GM23338 (cell line): Measurements from ENCODE around the gene WNK2. TPM values are rescaled to one million over a fixed set of nuclear protein-coding genes. Genes with fewer than 3 reads are reported as not detected.

Source experiments
- ATAC-seq: fragments of 200-7000 bp; cut with Tn5 transposase; 3 replicates; pipeline ENCODE4 v1.9.1; 2020
- DNase-seq: peaks from one replicate; pipeline ENCODE4 v3.0.0-alpha.2; 2015; ENCODE audit warnings: low spot score
- H2AFZ ChIP-seq: fragments of 200-600 bp; sonication (generic); 2 replicates; pipeline ENCODE4 v1.8.0; 2016; ENCODE audit warnings: antibody characterized with exemption, mild to moderate bottlenecking, moderate library complexity
- H3F3A ChIP-seq: fragments of 200-600 bp; sonication (generic); replicated peaks from 2 replicates; pipeline ENCODE4 v1.8.0; 2017; ENCODE audit warnings: antibody characterized with exemption, mixed run types, low read depth
- H3K27ac ChIP-seq: fragments of 200-600 bp; sonication (generic); 2 replicates; pipeline ENCODE4 v1.6.1; 2016; ENCODE audit warnings: low read depth
- H3K27me3 ChIP-seq: fragments of 200-600 bp; sonication (generic); 2 replicates; pipeline ENCODE4 v1.8.0; 2016; ENCODE audit warnings: mild to moderate bottlenecking, mixed run types, moderate library complexity; ENCODE audit not compliant: insufficient read depth
- H3K36me3 ChIP-seq: fragments of 200-600 bp; sonication (generic); 2 replicates; pipeline ENCODE4 v1.8.0; 2016; ENCODE audit warnings: mild to moderate bottlenecking; ENCODE audit not compliant: insufficient read depth
- H3K4me1 ChIP-seq: fragments of 200-600 bp; sonication (generic); 2 replicates; pipeline ENCODE4 v1.8.0; 2016; ENCODE audit warnings: mild to moderate bottlenecking, moderate library complexity; ENCODE audit not compliant: insufficient read depth
- H3K4me2 ChIP-seq: fragments of 200-600 bp; sonication (generic); 2 replicates; pipeline ENCODE4 v1.7.1; 2017; ENCODE audit warnings: mixed run types
- H3K4me3 ChIP-seq: fragments of 200-600 bp; sonication (generic); 2 replicates; pipeline ENCODE4 v1.6.1; 2016; ENCODE audit warnings: mixed run types
- H3K79me2 ChIP-seq: fragments of 200-600 bp; sonication (generic); replicated peaks from 2 replicates; pipeline ENCODE4 v1.8.0; 2017; ENCODE audit warnings: mild to moderate bottlenecking; ENCODE audit not compliant: insufficient read depth
- H3K9me2 ChIP-seq: fragments of 200-600 bp; sonication (generic); 2 replicates; pipeline ENCODE4 v1.8.0; 2017; ENCODE audit not compliant: insufficient read depth
- H4K20me1 ChIP-seq: fragments of 200-600 bp; sonication (generic); replicated peaks from 2 replicates; pipeline ENCODE4 v1.8.0; 2017; ENCODE audit warnings: mild to moderate bottlenecking; ENCODE audit not compliant: insufficient read depth
- H3K27ac Mint-ChIP-seq: 2 replicates; pipeline ENCODE4 v1.8.0; 2020; ENCODE audit warnings: inconsistent platforms, mild to moderate bottlenecking, moderate library complexity, mixed read lengths
- H3K27me3 Mint-ChIP-seq: 3 replicates; pipeline ENCODE4 v1.8.0; 2022; ENCODE audit warnings: low read depth, mild to moderate bottlenecking, moderate library complexity, mixed read lengths, inconsistent platforms; ENCODE audit not compliant: insufficient read depth, poor library complexity
- H3K36me3 Mint-ChIP-seq: 3 replicates; pipeline ENCODE4 v1.8.0; 2021; ENCODE audit warnings: low read depth, mild to moderate bottlenecking, inconsistent platforms, moderate library complexity, mixed read lengths
- H3K4me1 Mint-ChIP-seq: 3 replicates; pipeline ENCODE4 v1.8.0; 2020; ENCODE audit warnings: mild to moderate bottlenecking, inconsistent platforms, mixed read lengths
- H3K4me3 Mint-ChIP-seq: 3 replicates; pipeline ENCODE4 v1.8.0; 2021; ENCODE audit warnings: moderate library complexity, mild to moderate bottlenecking, inconsistent platforms, mixed read lengths
- H3K9me3 Mint-ChIP-seq: 3 replicates; pipeline ENCODE4 v1.8.0; 2020; ENCODE audit warnings: moderate library complexity, mild to moderate bottlenecking, inconsistent platforms, mixed read lengths
- NANOG ChIP-seq: IDR thresholded peaks from 2 replicates; pipeline ENCODE4 v1.6.1; 2016; ENCODE audit warnings: antibody characterized with exemption, borderline replicate concordance
- ZNF331 ChIP-seq: fragments of 250-450 bp; sonication (Bioruptor Pico); IDR thresholded peaks from 2 replicates; pipeline ENCODE4 v1.5.0; 2020; ENCODE audit warnings: low read depth, mild to moderate bottlenecking, moderate library complexity
- polyA plus RNA-seq: library from polyadenylated mRNA; unstranded; fragments of >200 nt; fragmentation: Nextera tagmentation; extraction: Ambion mirVana; gene quantifications from 2 replicates; pipeline ENCODE4 v1.2.1, GENCODE V29; 2016
- total RNA-seq: library from RNA; depleted of rRNA; stranded (reverse); fragments of >200 nt; shearing (Covaris generic); gene quantifications from 2 replicates; pipeline ENCODE4 v1.2.3, GENCODE V29; 2014
- TF ChIP-seq, protein P1 (sequence below): IDR thresholded peaks from 2 replicates; pipeline ENCODE4 v1.6.1; 2016; ENCODE audit warnings: antibody characterized with exemption
- TF ChIP-seq, protein P2 (sequence below), 2 experiments: fragments of 200-600 bp in 1 of 2; sonication (generic) in 1 of 2; conservative IDR thresholded peaks; 2 replicates each; pipeline versions ENCODE4 v1.5.1 to v1.6.1; 2016 to 2017; ENCODE audit warnings: antibody characterized with exemption in 2 of 2, low read depth in 2 of 2, mild to moderate bottlenecking in 2 of 2, moderate library complexity in 1 of 2
- TF ChIP-seq, protein P3 (sequence below): fragments of 250-450 bp; sonication (Bioruptor Pico); IDR thresholded peaks from 2 replicates; pipeline ENCODE4 v1.5.0; 2020; ENCODE audit warnings: mild to moderate bottlenecking, moderate library complexity

WNK2 gene
- total and polyA plus RNA-seq, 2 experiments from 2014 or later, result 56.4 to 102 TPM

GRCh38 chr9:93246526-93246925, 62.6 kb downstream of the WNK2 start:
- H3K4me1 Mint-ChIP-seq, result peaks cover 18% of the 10 kb centered on the region; the same call in 2 of the 3 replicates
- H3K4me3 Mint-ChIP-seq, result no peak overlapping the region
- ATAC-seq, result no peak
- H3K9me3 Mint-ChIP-seq, result no peaks in the 10 kb centered on the region
- no peaks in the 10 kb centered on the region for H3F3A ChIP-seq
- H3K36me3 ChIP-seq, result no peaks in the 10 kb centered on the region; the same call in 1 of the 2 replicates
- H3K27me3 Mint-ChIP-seq, result peaks cover 4% of the 10 kb centered on the region
- H4K20me1 ChIP-seq, result 0 out of 2 replicates have a peak, but pooled peaks cover 9% of the 10 kb centered on the region
- no peak overlapping the region for H3K4me2 ChIP-seq
- H3K79me2 ChIP-seq, result no peaks in the 10 kb centered on the region
- no peaks in the 10 kb centered on the region for H3K27me3 ChIP-seq
- H2AFZ ChIP-seq, result no peak overlapping the region
- H3K9me2 ChIP-seq, result no peaks in the 10 kb centered on the region
- no peak overlapping the region for H3K27ac Mint-ChIP-seq
- no peak overlapping the region for H3K4me3 ChIP-seq
- peaks cover 9% of the 10 kb centered on the region; the same call in 1 of the 2 replicates for H3K4me1 ChIP-seq
- no peak overlapping the region for H3K27ac ChIP-seq
- DNase-seq, result no peak
- peaks cover 9% of the 10 kb centered on the region; the same call in 2 of the 3 replicates for H3K36me3 Mint-ChIP-seq
- TF ChIP-seq, protein P1, sequence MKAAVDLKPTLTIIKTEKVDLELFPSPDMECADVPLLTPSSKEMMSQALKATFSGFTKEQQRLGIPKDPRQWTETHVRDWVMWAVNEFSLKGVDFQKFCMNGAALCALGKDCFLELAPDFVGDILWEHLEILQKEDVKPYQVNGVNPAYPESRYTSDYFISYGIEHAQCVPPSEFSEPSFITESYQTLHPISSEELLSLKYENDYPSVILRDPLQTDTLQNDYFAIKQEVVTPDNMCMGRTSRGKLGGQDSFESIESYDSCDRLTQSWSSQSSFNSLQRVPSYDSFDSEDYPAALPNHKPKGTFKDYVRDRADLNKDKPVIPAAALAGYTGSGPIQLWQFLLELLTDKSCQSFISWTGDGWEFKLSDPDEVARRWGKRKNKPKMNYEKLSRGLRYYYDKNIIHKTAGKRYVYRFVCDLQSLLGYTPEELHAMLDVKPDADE, result no peak

GRCh38 chr9:93247099-93247865, 63.3 kb downstream of the WNK2 start:
- no peak for ATAC-seq

More at GRCh38 chr9:93247099-93247865, 63.3 kb downstream of the WNK2 start:
- peaks cover 9% of the 10 kb centered on the region for H3K36me3 Mint-ChIP-seq
- Histone ChIP-seq H3K9me2 (no peaks in the 10 kb centered on the region), H3K36me3 (no peaks in the 10 kb centered on the region; the same call in 1 of the 2 replicates), H3K4me1 (peaks cover 9% of the 10 kb centered on the region; the same call in 1 of the 2 replicates), H3K27ac (no peak overlapping the region), H4K20me1 (0 out of 2 replicates have a peak, but pooled peaks cover 9% of the 10 kb centered on the region), H3K4me3 (no peak overlapping the region), H3F3A (no peaks in the 10 kb centered on the region), H2AFZ (no peak overlapping the region), H3K4me2 (no peak overlapping the region), H3K79me2 (no peaks in the 10 kb centered on the region), H3K27me3 (no peaks in the 10 kb centered on the region)
- no peak overlapping the region for H3K4me3 Mint-ChIP-seq
- no peak for TF ChIP-seq ZNF331 (CRISPR knock-in tag)
- TF ChIP-seq, protein P2, sequence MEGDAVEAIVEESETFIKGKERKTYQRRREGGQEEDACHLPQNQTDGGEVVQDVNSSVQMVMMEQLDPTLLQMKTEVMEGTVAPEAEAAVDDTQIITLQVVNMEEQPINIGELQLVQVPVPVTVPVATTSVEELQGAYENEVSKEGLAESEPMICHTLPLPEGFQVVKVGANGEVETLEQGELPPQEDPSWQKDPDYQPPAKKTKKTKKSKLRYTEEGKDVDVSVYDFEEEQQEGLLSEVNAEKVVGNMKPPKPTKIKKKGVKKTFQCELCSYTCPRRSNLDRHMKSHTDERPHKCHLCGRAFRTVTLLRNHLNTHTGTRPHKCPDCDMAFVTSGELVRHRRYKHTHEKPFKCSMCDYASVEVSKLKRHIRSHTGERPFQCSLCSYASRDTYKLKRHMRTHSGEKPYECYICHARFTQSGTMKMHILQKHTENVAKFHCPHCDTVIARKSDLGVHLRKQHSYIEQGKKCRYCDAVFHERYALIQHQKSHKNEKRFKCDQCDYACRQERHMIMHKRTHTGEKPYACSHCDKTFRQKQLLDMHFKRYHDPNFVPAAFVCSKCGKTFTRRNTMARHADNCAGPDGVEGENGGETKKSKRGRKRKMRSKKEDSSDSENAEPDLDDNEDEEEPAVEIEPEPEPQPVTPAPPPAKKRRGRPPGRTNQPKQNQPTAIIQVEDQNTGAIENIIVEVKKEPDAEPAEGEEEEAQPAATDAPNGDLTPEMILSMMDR (conservative IDR thresholded peaks at IDR 0.05; ENCODE audit: low read depth in 2 of 2), result no peak
- TF ChIP-seq NANOG, result no peak
- TF ChIP-seq, protein P3, sequence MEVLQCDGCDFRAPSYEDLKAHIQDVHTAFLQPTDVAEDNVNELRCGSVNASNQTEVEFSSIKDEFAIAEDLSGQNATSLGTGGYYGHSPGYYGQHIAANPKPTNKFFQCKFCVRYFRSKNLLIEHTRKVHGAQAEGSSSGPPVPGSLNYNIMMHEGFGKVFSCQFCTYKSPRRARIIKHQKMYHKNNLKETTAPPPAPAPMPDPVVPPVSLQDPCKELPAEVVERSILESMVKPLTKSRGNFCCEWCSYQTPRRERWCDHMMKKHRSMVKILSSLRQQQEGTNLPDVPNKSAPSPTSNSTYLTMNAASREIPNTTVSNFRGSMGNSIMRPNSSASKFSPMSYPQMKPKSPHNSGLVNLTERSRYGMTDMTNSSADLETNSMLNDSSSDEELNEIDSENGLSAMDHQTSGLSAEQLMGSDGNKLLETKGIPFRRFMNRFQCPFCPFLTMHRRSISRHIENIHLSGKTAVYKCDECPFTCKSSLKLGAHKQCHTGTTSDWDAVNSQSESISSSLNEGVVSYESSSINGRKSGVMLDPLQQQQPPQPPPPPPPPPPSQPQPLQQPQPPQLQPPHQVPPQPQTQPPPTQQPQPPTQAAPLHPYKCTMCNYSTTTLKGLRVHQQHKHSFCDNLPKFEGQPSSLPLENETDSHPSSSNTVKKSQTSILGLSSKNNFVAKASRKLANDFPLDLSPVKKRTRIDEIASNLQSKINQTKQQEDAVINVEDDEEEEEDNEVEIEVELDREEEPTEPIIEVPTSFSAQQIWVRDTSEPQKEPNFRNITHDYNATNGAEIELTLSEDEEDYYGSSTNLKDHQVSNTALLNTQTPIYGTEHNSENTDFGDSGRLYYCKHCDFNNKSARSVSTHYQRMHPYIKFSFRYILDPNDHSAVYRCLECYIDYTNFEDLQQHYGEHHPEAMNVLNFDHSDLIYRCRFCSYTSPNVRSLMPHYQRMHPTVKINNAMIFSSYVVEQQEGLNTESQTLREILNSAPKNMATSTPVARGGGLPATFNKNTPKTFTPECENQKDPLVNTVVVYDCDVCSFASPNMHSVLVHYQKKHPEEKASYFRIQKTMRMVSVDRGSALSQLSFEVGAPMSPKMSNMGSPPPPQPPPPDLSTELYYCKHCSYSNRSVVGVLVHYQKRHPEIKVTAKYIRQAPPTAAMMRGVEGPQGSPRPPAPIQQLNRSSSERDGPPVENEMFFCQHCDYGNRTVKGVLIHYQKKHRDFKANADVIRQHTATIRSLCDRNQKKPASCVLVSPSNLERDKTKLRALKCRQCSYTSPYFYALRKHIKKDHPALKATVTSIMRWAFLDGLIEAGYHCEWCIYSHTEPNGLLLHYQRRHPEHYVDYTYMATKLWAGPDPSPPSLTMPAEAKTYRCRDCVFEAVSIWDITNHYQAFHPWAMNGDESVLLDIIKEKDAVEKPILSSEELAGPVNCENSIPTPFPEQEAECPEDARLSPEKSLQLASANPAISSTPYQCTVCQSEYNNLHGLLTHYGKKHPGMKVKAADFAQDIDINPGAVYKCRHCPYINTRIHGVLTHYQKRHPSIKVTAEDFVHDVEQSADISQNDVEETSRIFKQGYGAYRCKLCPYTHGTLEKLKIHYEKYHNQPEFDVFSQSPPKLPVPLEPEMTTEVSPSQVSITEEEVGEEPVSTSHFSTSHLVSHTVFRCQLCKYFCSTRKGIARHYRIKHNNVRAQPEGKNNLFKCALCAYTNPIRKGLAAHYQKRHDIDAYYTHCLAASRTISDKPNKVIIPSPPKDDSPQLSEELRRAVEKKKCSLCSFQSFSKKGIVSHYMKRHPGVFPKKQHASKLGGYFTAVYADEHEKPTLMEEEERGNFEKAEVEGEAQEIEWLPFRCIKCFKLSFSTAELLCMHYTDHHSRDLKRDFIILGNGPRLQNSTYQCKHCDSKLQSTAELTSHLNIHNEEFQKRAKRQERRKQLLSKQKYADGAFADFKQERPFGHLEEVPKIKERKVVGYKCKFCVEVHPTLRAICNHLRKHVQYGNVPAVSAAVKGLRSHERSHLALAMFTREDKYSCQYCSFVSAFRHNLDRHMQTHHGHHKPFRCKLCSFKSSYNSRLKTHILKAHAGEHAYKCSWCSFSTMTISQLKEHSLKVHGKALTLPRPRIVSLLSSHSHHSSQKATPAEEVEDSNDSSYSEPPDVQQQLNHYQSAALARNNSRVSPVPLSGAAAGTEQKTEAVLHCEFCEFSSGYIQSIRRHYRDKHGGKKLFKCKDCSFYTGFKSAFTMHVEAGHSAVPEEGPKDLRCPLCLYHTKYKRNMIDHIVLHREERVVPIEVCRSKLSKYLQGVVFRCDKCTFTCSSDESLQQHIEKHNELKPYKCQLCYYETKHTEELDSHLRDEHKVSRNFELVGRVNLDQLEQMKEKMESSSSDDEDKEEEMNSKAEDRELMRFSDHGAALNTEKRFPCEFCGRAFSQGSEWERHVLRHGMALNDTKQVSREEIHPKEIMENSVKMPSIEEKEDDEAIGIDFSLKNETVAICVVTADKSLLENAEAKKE (CRISPR knock-in tag), result no peak
- H3K4me1 Mint-ChIP-seq, result peaks cover 17% of the 10 kb centered on the region; the same call in 2 of the 3 replicates
- H3K27me3 Mint-ChIP-seq, result peaks cover 4% of the 10 kb centered on the region
- H3K9me3 Mint-ChIP-seq, result no peaks in the 10 kb centered on the region
- DNase-seq, result no peak
- no peak overlapping the region for H3K27ac Mint-ChIP-seq
